GM18499 (cell line): ENCODE measurements around the gene ARAF.
"Not testable (repeated sequence)": the region's sequence is repeated elsewhere in the genome, so short reads cannot be mapped to it uniquely, and the experiment has no call there.

Experiments
- ATAC-seq: cut with Tn5 transposase; IDR thresholded peaks from one replicate; pipeline ENCODE4 v1.9.1; 2021; ENCODE audit warnings: moderate number of reproducible peaks; ENCODE audit not compliant: insufficient read depth, unreplicated experiment

ARAF gene

GRCh38 chrX:47560934-47561658 lies at the start of gene ARAF:
Gene ARAF (plus strand): TSS chrX:47561205. CDS start chrX:47562968, 1,763 bp downstream.
- ATAC-seq: peak; percentile 50

GRCh38 chrX:47512383-47512782 lies 48.6 kb upstream of the ARAF start:
- ATAC-seq: not testable (repeated sequence)

DNA sequence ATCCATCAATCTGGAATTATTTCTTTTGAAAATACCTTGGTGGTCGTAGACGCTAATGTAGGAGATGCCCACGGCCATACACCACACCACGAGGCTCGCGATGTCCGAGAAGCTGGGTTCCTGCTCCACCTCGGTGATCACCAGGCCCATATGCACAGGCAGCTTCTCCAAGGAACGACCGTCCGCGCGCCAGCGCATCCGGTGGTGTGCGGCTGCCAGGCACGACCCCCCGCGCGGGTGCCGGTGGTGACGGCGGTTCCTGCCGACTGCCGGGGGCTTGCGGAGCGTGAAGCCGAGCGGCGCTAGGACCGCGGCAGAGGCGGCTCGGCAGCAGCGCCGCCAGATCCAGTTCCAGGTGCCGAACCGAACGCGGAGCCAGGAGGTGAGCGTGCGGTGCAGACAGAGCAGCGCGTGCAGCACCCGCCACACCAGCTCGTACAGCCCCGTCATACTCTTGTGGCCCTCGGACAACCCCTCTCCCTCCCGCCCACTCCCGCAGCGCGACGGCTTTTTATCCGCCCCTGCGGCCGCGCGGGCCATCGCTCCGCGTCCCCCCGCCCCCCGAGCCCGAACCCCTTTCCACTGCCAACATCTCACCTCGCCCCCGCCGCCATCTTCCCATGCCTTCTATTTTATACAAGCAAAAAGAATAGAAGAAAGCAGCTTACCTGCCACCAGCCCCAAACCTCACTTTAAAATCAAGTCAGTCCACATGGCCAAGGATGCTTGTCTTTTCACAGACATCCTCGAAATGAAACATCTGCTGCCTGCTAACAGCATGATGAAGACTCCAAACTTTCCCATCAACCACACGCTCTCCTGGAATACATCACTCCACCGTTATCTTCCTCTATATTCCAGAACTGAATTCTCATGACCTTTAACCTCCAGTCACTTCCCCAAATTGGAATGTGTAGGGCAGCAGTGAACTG lies 47.7 kb upstream of the ARAF start:
- not testable (repeated sequence) for ATAC-seq

GRCh38 chrX:47514533-47515235 lies 46.3 kb upstream of the ARAF start:
- no peak for ATAC-seq

- no peak for ATAC-seq
These were observed 44.9 kb upstream of the ARAF start for GRCh38 chrX:47515941-47516665.

DNA sequence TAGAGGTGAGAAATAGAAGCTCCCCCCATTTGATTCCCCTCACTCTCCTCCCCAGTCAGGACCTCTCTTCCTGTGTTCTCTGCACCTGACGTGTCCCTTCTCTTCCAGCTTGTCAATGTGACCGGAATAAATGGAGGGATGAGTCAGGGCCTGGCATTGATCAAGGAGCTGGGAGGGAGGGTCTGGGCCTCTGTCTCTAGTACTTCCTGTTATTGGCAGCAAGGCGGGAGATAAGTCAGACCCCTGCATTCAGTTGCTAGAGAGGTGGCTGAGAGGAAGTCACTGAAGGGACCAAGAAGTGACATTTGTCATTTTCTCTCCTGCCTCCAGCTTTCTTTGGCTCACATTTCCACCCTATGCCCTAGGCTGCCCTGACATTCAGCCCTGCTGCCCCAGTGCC lies 42.9 kb upstream of the ARAF start:
- ATAC-seq: no peak

DNA sequence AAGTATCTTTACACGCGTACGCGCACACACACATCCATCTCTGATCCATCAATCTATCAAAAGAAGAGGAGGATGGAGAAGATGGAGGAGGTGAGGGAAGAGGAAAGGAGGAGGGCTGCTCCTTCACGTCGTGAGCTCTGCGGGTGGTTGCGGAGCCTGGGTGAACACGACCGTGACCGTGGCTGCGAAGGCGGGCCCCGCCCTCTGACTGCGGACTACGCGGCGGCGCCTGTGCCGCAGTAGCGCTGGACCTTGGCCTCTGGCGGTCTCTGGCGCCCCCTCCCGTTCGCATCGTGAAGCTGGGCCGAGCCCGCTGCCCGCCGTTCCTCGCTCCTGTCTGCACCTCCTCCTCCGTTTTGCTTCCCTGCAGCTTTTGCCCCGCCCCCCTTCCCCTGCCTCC lies 37.7 kb upstream of the ARAF start:
- ATAC-seq: no peak

- ATAC-seq: no peak
These were observed 37.3 kb upstream of the ARAF start for GRCh38 chrX:47523713-47524166.

- ATAC-seq: no peak
These were observed 31.5 kb upstream of the ARAF start for GRCh38 chrX:47529548-47529947.

GRCh38 chrX:47530049-47530448 lies 31.0 kb upstream of the ARAF start:
- ATAC-seq: no peak

DNA sequence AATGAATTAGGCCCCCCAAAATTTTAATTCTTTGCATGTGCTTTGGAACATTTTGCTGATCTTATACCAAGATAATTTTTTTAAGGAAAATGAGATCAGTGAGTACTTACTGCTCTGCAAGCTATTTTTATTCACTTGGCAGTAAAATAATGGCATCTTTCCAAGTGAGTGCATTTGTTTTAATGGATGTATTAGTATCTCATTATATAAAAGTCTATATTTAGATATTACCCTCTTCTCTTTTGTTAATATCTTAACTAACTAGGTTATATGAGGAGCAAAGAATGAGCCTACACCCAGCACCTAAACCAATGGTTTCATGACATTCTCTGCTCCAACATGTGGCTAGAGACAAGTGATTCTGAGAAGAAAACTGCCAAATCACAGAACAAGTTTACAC lies 21.1 kb upstream of the ARAF start:
- no peak for ATAC-seq

- no peak for ATAC-seq
These were observed 20.1 kb upstream of the ARAF start for GRCh38 chrX:47540754-47541538.

GRCh38 chrX:47543496-47543895 lies 17.5 kb upstream of the ARAF start:
- no peak for ATAC-seq

DNA sequence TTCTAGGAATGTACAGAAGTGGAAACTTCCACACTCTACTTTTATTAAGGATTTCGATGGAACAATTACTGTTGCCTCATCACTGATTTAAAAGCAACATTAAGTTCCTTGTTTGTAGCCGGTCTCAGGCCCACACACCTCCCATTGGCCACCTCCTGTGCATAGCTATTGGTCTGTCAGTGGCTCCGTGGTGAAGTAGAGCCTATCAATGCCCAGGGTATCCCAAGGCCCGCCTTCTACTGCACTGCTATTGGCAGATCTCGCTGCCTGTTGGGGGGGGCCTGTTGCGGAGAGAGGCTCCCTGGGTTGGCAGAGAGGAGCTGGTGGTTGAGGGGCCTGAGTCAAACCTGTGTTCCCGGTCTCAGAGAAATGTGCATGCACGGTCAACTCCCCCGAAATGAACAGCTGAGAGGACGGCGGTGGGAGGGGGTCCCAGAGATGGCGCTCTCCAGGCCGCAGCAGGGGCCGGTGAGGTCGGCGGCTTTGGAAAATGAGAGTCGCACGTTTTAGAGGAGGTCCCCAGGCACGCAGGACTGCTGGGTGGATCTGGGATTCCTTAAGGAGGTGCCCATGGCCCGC lies 4.9 kb upstream of the ARAF start:
- ATAC-seq: peak; percentile 88

GRCh38 chrX:47558436-47558835 lies 2.6 kb upstream of the ARAF start:
- ATAC-seq: no peak

DNA sequence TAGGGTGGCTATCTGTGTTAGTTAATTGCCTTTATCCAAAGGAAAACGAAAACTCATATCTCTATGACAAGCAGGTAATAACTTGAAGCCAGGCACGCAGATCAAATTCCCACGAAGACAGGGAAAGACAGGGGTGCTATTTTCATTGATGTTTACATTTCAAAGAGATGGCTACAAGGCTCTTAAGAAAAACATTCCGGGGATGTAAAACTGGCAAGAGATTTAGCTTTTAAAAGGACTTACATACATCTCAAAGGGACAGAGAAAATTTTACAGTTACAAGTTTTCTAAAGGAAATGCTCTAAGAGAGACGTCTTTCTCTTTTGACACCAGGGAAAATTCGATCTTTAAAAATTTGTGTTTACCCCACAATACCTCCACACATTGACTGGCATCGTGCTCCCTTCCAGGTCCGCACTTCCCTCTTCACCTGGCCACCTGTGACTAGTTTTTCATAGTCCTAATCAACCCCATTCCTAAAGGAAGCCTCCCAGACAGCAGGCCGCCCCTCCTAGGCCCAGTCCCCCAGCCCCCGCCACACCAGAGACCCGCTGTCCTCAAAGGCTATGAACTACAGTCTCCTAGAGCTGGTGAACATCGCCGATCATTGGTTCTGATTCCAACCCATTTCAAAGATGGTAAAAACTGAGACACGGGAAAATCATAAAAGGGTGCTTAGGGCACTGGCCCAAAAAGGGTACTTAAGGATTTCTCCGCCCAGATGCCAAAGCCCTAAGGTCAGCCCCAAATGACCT lies 649 bp upstream of the ARAF start:
- no peak for ATAC-seq

- no peak for ATAC-seq
These were observed 700 bp downstream of the ARAF start for GRCh38 chrX:47561659-47562151.

DNA sequence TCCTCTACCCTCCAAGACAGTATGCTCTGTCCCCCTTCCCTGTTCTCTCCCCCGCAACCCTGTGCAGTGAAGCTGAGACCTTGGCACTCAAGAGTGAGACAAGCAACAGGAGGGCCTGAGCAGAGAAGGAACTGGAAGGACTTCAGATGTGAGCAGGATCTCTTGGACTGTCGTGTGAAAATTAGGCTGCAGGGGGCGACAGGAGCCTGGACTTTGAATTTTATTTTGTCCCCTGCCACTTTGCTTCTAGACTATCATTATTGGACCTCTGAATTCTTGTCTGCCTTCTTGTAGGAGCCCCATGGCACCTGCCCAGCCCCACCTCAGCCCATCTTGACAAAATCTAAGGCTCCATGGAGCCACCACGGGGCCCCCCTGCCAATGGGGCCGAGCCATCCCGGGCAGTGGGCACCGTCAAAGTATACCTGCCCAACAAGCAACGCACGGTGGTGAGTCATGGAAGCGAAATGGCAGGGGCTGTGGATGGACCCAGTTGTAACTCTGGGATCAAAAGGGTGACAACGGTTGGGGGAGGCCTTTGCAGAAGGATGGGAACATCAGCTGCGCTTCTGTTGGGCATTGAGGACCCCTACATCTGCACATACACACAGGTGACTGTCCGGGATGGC lies 1.7 kb downstream of the ARAF start:
- no peak for ATAC-seq
